GM12878 (cell line): ENCODE results near the gene RPL31. TPM values are rescaled to one million over a fixed set of nuclear protein-coding genes. Genes with fewer than 3 reads are reported as not detected.

Source experiments
- ATAC-seq: fragments of 200-7000 bp; cut with Tn5 transposase; 3 replicates; pipeline ENCODE4 v1.9.1; 2020; ENCODE audit warnings: mild to moderate bottlenecking, moderate library complexity
- BruUV-seq: library from RNA; stranded (reverse); fragments of 400-500 nt; replicated peaks from 2 replicates; lab custom pipeline; 2021; lab: Mats Ljungman, UMichigan
- CTCF ChIA-PET: fragments of 300-600 bp; sonication (Branson Sonifier 250); formaldehyde crosslinking; extraction: SDS; loops from one replicate; lab custom pipeline; 2021; ENCODE audit warnings: inconsistent platforms; lab: Yijun Ruan, JAX
- POLR2A ChIA-PET: fragments of 350-600 bp; formaldehyde crosslinking; extraction: SDS; loops from one replicate; lab custom pipeline; 2021; ENCODE audit warnings: inconsistent platforms; lab: Charles Lee
- RAD21 ChIA-PET: fragments of 300-600 bp; sonication (Branson Sonifier 250); formaldehyde crosslinking; loops from one replicate; lab custom pipeline; 2023; ENCODE audit warnings: antibody characterized with exemption; ENCODE audit not compliant: unreplicated experiment; lab: Charles Lee
- SMC1A ChIA-PET: fragments of 300-600 bp; sonication (Branson Sonifier 250); formaldehyde crosslinking; loops from one replicate; lab custom pipeline; 2023; ENCODE audit not compliant: unreplicated experiment, uncharacterized antibody; lab: Charles Lee
- DNase-seq: peaks from one replicate; pipeline ENCODE4 v3.0.0-alpha.2; 2011; ENCODE audit warnings: low read depth, low spot score
- FAIRE-seq: peaks from 3 replicates; lab custom pipeline; 2011; peaks lifted over from hg19 to GRCh38; lab: Jason Lieb, UNC
- H2AFZ ChIP-seq: 2 replicates; pipeline ENCODE4 v1.6.0; 2011; ENCODE audit warnings: low read depth, low read length, control low read depth; ENCODE audit not compliant: control insufficient read depth
- H3K27ac ChIP-seq: 2 replicates; pipeline ENCODE4 v1.5.1; 2011; ENCODE audit warnings: control low read depth; ENCODE audit not compliant: control insufficient read depth, insufficient read depth
- H3K27me3 ChIP-seq, 2 experiments: replicated peaks in 1 of 2; 2 replicates each; pipeline versions ENCODE4 v1.6.0 to v1.6.1; 2011; ENCODE audit warnings: low read length in 1 of 2; ENCODE audit not compliant: control insufficient read depth in 2 of 2, insufficient read depth in 2 of 2
- H3K36me3 ChIP-seq, 2 experiments: 2 replicates each; pipeline ENCODE4 v1.5.1; 2011; ENCODE audit warnings: low read length in 1 of 2; ENCODE audit not compliant: control insufficient read depth in 2 of 2, insufficient read depth in 2 of 2
- H3K4me1 ChIP-seq: 2 replicates; pipeline ENCODE4 v1.6.1; 2011; ENCODE audit warnings: mild to moderate bottlenecking, low read length, moderate library complexity, mixed read lengths; ENCODE audit not compliant: control insufficient read depth, insufficient read depth
- H3K4me2 ChIP-seq: 2 replicates; pipeline ENCODE4 v1.6.0; 2011; ENCODE audit warnings: control low read depth; ENCODE audit not compliant: control insufficient read depth, insufficient read depth
- H3K4me3 ChIP-seq: fragments of 200-600 bp; sonication (generic); 2 replicates; pipeline ENCODE4 v1.5.1; 2016
- H3K79me2 ChIP-seq: 2 replicates; pipeline ENCODE4 v1.6.0; 2011; ENCODE audit warnings: low read length; ENCODE audit not compliant: control insufficient read depth, insufficient read depth
- H3K9ac ChIP-seq: 2 replicates; pipeline ENCODE4 v1.8.0; 2011; ENCODE audit warnings: low read length, control low read depth, mixed read lengths; ENCODE audit not compliant: control insufficient read depth, insufficient read depth
- H3K9me3 ChIP-seq: replicated peaks from 3 replicates; pipeline ENCODE4 v1.5.1; 2011; ENCODE audit warnings: mild to moderate bottlenecking, low read length; ENCODE audit not compliant: control insufficient read depth, insufficient read depth
- H4K20me1 ChIP-seq: 2 replicates; pipeline ENCODE4 v1.6.0; 2011; ENCODE audit not compliant: control insufficient read depth, insufficient read depth
- CBFB ChIP-seq: IDR thresholded peaks from 2 replicates; pipeline ENCODE4 v1.6.1; 2016; ENCODE audit warnings: antibody characterized with exemption, low read depth
- EGR1 ChIP-seq, 2 experiments: IDR thresholded peaks; 1 replicate in 1 of 2; 2 replicates in 1 of 2; pipeline ENCODE4 v1.6.1; 2011 to 2012; ENCODE audit warnings: low read depth in 2 of 2, low read length in 2 of 2, borderline replicate concordance in 1 of 2, mild to moderate bottlenecking in 1 of 2, moderate library complexity in 1 of 2
- GATAD2B ChIP-seq: fragments of 450-650 bp; conservative IDR thresholded peaks from 2 replicates; pipeline ENCODE4 v1.6.1; 2017; ENCODE audit warnings: low read depth, mild to moderate bottlenecking, moderate library complexity
- POLR2AphosphoS5 ChIP-seq: IDR thresholded peaks from 2 replicates; pipeline ENCODE4 v1.6.1; 2011; ENCODE audit warnings: mild to moderate bottlenecking, low read length, inconsistent platforms
- RBBP5 ChIP-seq: fragments of 200-600 bp; sonication (generic); conservative IDR thresholded peaks from 2 replicates; pipeline ENCODE4 v1.6.1; 2016
- SPI1 ChIP-seq: IDR thresholded peaks from 2 replicates; pipeline ENCODE4 v1.6.1; 2011; ENCODE audit warnings: low read depth, mild to moderate bottlenecking, low read length, moderate library complexity, borderline replicate concordance; ENCODE audit not compliant: insufficient read depth
- SREBF1 ChIP-seq: IDR thresholded peaks from 2 replicates; pipeline ENCODE4 v1.6.1; 2012; ENCODE audit warnings: mild to moderate bottlenecking, low read length
- TARDBP ChIP-seq: IDR thresholded peaks from 2 replicates; pipeline ENCODE4 v1.6.1; 2016; ENCODE audit warnings: borderline replicate concordance
- ZBED1 ChIP-seq: IDR thresholded peaks from 2 replicates; pipeline ENCODE4 v1.6.1; 2016; ENCODE audit warnings: borderline replicate concordance
- WGBS: methylation state at CpG from one replicate; pipeline ENCODE4 v1.1.6; 2016; ENCODE audit warnings: low lambda C conversion rate; ENCODE audit not compliant: insufficient replicate concordance, insufficient coverage; ENCODE audit errors: missing lambda C conversion rate; 5-methylcytosine and 5-hydroxymethylcytosine counted together
- in situ Hi-C: fragments of 300-500 bp; cut with MboI; formaldehyde crosslinking; loops from 9 replicates; pipeline ENCODE4 v1.14.3; 2018; ENCODE audit warnings: mixed read lengths
- intact Hi-C: fragments of 100-400 bp; cut with micrococcal nuclease; formaldehyde crosslinking; loops from one replicate; pipeline ENCODE4 v1.14.2; 2022; ENCODE audit not compliant: unreplicated experiment
- polyA plus RNA-seq, 11 experiments: library from polyadenylated mRNA; depleted of rRNA in 4 of 11; unstranded in 6 of 11; stranded (reverse) in 5 of 11; fragments of >200 nt; fragmentation: Nextera tagmentation in 4 of 11; fragmentation: Illumina TruSeq in 1 of 11; extraction: Ambion mirVana in 4 of 11; extraction: Trizol in 1 of 11; gene quantifications; 1 replicate in 1 of 11; 2 replicates in 10 of 11; pipeline versions ENCODE4 v1.2.1 to v1.2.3, GENCODE V29; 2011 to 2016; ENCODE audit warnings: inconsistent platforms in 2 of 11, missing spikeins in 2 of 11, low read depth in 1 of 11
- total RNA-seq, 4 experiments: library from RNA; depleted of rRNA in 3 of 4; stranded (reverse); fragments of >200 nt in 3 of 4; fragmentation: Illumina TruSeq in 1 of 4; extraction: Trizol in 1 of 4; gene quantifications; 2 replicates each; pipeline versions ENCODE4 v1.2.1 to v1.2.3, GENCODE V29; 2013 to 2021
- TF ChIP-seq, protein P1 (sequence below): fragments of 450-650 bp; IDR thresholded peaks from 2 replicates; pipeline ENCODE4 v1.6.1; 2014; ENCODE audit warnings: mild to moderate bottlenecking

The RPL31 gene
- total and polyA plus RNA-seq, 10 of the 15 experiments (the other 5 are each of a cell fraction or from before 2014, with no cell fraction given): 1,643 to 8,551 (median 2,208) TPM

DNA sequence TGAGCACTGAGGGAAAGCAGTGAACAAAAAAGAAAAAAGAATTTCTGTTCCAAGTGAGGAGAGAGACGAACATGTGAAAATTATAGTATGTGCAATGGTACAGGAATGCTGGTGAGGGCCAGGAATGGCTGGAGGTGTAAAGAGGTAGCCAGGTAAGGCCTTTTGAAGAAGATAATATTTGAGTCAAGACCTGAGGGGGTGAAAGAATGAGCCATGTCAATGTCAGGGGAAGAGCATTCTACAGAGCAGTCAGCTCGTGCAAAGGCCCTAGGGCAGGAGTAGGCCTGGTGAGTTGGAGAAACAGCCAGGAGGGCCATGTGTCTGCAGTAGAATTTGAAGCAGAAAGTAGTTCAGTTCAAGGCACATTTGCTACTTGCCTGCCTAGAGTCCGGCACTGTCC, 12.4 kb upstream of the RPL31 start:
- Histone ChIP-seq H3K36me3 (no peaks in the 10 kb centered on the region), H3K9me3 (no peaks in the 10 kb centered on the region), H2AFZ (no peak overlapping the region), H3K4me2 (no peak overlapping the region), H4K20me1 (no peaks in the 10 kb centered on the region), H3K4me1 (no peaks in the 10 kb centered on the region), H3K27ac (no peak overlapping the region), H3K4me3 (no peak overlapping the region), H3K27me3 (no peaks in the 10 kb centered on the region), H3K79me2 (no peaks in the 10 kb centered on the region), H3K9ac (no peak overlapping the region)
- ChIA-PET SMC1A (interaction anchor here (1.0 kb wide), 1 partner anchor 564 kb away, joined by 3 read pairs; no protein-coding TSS in a partner anchor), POLR2A (no interaction called here), CTCF (interaction anchor here (6.5 kb wide), 1 partner anchor 383 kb away, joined by 73 read pairs; no protein-coding TSS in a partner anchor), RAD21 (no interaction called here)
- 41% methylated on average over 3 of the region's 3 CpGs for WGBS
- no TSS peak for BruUV-seq
- ATAC-seq (no peak), DNase-seq (no peak), FAIRE-seq (no peak)
- TF ChIP-seq SPI1: no peak
- no peak for TF ChIP-seq GATAD2B
- TF ChIP-seq ZBED1: no peak
- TF ChIP-seq, protein P1, sequence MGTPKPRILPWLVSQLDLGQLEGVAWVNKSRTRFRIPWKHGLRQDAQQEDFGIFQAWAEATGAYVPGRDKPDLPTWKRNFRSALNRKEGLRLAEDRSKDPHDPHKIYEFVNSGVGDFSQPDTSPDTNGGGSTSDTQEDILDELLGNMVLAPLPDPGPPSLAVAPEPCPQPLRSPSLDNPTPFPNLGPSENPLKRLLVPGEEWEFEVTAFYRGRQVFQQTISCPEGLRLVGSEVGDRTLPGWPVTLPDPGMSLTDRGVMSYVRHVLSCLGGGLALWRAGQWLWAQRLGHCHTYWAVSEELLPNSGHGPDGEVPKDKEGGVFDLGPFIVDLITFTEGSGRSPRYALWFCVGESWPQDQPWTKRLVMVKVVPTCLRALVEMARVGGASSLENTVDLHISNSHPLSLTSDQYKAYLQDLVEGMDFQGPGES: no peak
- TF ChIP-seq TARDBP: no peak
- no peak for TF ChIP-seq CBFB
- no peak for TF ChIP-seq RBBP5
- TF ChIP-seq SREBF1: no peak
- TF ChIP-seq POLR2AphosphoS5: no peak
- no peak for TF ChIP-seq EGR1 (IDR thresholded peaks at IDR 0.05; ENCODE audit: borderline replicate concordance in 1 of 2, low read depth in 2 of 2, low read length in 2 of 2)
- in situ Hi-C loops (loop anchor here (10.0 kb wide), 4 partner anchors 255 to 725 kb away; no protein-coding TSS in a partner anchor), intact Hi-C loops (loop anchor here (5.0 kb wide), 1 partner anchor 727 kb away; no protein-coding TSS in a partner anchor)
